Adrenal gland (tissue), 5 donors: ENCODE measurements around the gene PPP2R5D.

Experiments
- CTCF ChIP-seq, 6 experiments: fragments of 450-650 bp in 4 of 6; fragments of 200-600 bp in 2 of 6; sonication (generic) in 1 of 6; IDR thresholded peaks; 1 replicate in 5 of 6; 2 replicates in 1 of 6; pipeline versions ENCODE4 v1.5.1 to v1.8.0; 2016 to 2021; ENCODE audit warnings: antibody characterized with exemption in 6 of 6, mild to moderate bottlenecking in 2 of 6, moderate library complexity in 1 of 6
- POLR2A ChIP-seq, 2 donors: fragments of 450-650 bp; IDR thresholded peaks; one replicate each; pipeline ENCODE4 v1.6.1; 2017; ENCODE audit warnings: antibody characterized with exemption in 2 of 2, mild to moderate bottlenecking in 2 of 2, moderate library complexity in 1 of 2
- donor health status: DM: no; HTN: no; CAD: no.

- TF ChIP-seq CTCF (IDR thresholded peaks at IDR 0.05) = no peak
- TF ChIP-seq POLR2A (IDR thresholded peaks at IDR 0.05) = no peak
Measured at GRCh38 chr6:42960243-42961019, 23.9 kb upstream of the PPP2R5D start, which contains the start of gene GNMT.
